ENCODE measurements around the gene KCNE2. TPM values are rescaled to one million over a fixed set of nuclear protein-coding genes. Genes with fewer than 3 reads are reported as not detected.
A peak's percentile ranks its signal among the peaks of the same experiment; 100 is the strongest.
"Not testable (repeated sequence)": the region's sequence is repeated elsewhere in the genome, so short reads cannot be mapped to it uniquely, and the experiment has no call there.

Gene KCNE2
- total and polyA plus RNA-seq, 5 experiments from 2014 or later: 0.24 to 0.67 TPM; not detected in 3

- H3K9me3 Mint-ChIP-seq: peaks cover 0 to 5% (median 0%) of the 10 kb centered on the region in 9 donors
- peaks cover 0 to 3% (median 0%) of the 10 kb centered on the region in 3 donors for H3K36me3 Mint-ChIP-seq
- no peak overlapping the region for H3K4me3 Mint-ChIP-seq
- peaks cover 11 to 40% (median 18%) of the 10 kb centered on the region in 5 donors for H3K27me3 Mint-ChIP-seq
- POLR2A ChIA-PET: interaction anchor here (0.7 kb wide), 1 partner anchor 514 kb away, joined by 4 read pairs; no protein-coding TSS in a partner anchor
- no peak overlapping the region for H3K27ac Mint-ChIP-seq
- DNase-seq (no peak), ATAC-seq (no peak)
- H3K4me1 Mint-ChIP-seq: peaks cover 5 to 17% (median 11%) of the 10 kb centered on the region in 4 donors
These were observed 5.9 kb upstream of the KCNE2 start for GRCh38 chr21:34357889-34358288.

- DNase-seq (no peak), ATAC-seq (no peak)
- H3K27me3 Mint-ChIP-seq: peaks cover 11 to 40% (median 18%) of the 10 kb centered on the region in 5 donors
- peaks cover 5 to 13% (median 10%) of the 10 kb centered on the region in 4 donors for H3K4me1 Mint-ChIP-seq
- POLR2A ChIA-PET: no interaction called here
- H3K27ac Mint-ChIP-seq: no peak overlapping the region
- no peak overlapping the region for H3K4me3 Mint-ChIP-seq
- H3K36me3 Mint-ChIP-seq: peaks cover 0 to 3% (median 0%) of the 10 kb centered on the region in 3 donors
- peaks cover 0 to 5% (median 0%) of the 10 kb centered on the region in 9 donors for H3K9me3 Mint-ChIP-seq
These were observed 4.9 kb upstream of the KCNE2 start for GRCh38 chr21:34358866-34359265.

GRCh38 chr21:34360488-34361241 lies 3.1 kb upstream of the KCNE2 start:
- Mint-ChIP-seq H3K4me1 (peaks cover 5 to 10% (median 7%) of the 10 kb centered on the region in 4 donors), H3K36me3 (no peaks in the 10 kb centered on the region), H3K27ac (no peak overlapping the region), H3K9me3 (peaks cover 0 to 5% (median 0%) of the 10 kb centered on the region in 9 donors), H3K4me3 (no peak overlapping the region), H3K27me3 (peaks cover 0 to 29% (median 15%) of the 10 kb centered on the region in 5 donors)
- ATAC-seq (no peak), DNase-seq (no peak)
- POLR2A ChIA-PET: no interaction called here

GRCh38 chr21:34362136-34362444 lies 1.7 kb upstream of the KCNE2 start:
- POLR2A ChIA-PET: no interaction called here
- peak overlapping the region in 1 of 10 donors; percentile 28 for H3K4me3 Mint-ChIP-seq
- no peak for DNase-seq
- peaks cover 0 to 5% (median 0%) of the 10 kb centered on the region in 9 donors for H3K9me3 Mint-ChIP-seq
- ATAC-seq: peak; percentile 27 to 31
- H3K27ac Mint-ChIP-seq: no peak overlapping the region
- peaks cover 0 to 24% (median 7%) of the 10 kb centered on the region in 5 donors for H3K27me3 Mint-ChIP-seq
- peaks cover 5 to 10% (median 7%) of the 10 kb centered on the region in 4 donors for H3K4me1 Mint-ChIP-seq
- H3K36me3 Mint-ChIP-seq: no peaks in the 10 kb centered on the region

GRCh38 chr21:34362670-34363069 lies 1.1 kb upstream of the KCNE2 start:
- H3K9me3 Mint-ChIP-seq: peaks cover 0 to 5% (median 0%) of the 10 kb centered on the region in 9 donors
- H3K36me3 Mint-ChIP-seq: no peaks in the 10 kb centered on the region
- no peak overlapping the region for H3K27ac Mint-ChIP-seq
- DNase-seq (no peak), ATAC-seq (no peak)
- H3K4me1 Mint-ChIP-seq: peaks cover 5 to 10% (median 7%) of the 10 kb centered on the region in 4 donors
- POLR2A ChIA-PET: interaction anchor here (0.7 kb wide), 1 partner anchor 1401 kb away, joined by 3 read pairs; no protein-coding TSS in a partner anchor
- peaks cover 0 to 24% (median 7%) of the 10 kb centered on the region in 5 donors for H3K27me3 Mint-ChIP-seq
- H3K4me3 Mint-ChIP-seq: no peak overlapping the region

GRCh38 chr21:34364921-34365320 lies 1.1 kb downstream of the KCNE2 start:
- DNase-seq: peak in 1 of 10 donors; percentile 24
- H3K27me3 Mint-ChIP-seq: peaks cover 3 to 19% (median 9%) of the 10 kb centered on the region in 5 donors
- ATAC-seq: no peak
- POLR2A ChIA-PET: no interaction called here
- no peaks in the 10 kb centered on the region for H3K36me3 Mint-ChIP-seq
- H3K9me3 Mint-ChIP-seq: no peaks in the 10 kb centered on the region
- H3K4me3 Mint-ChIP-seq: no peak overlapping the region
- peaks cover 5 to 10% (median 7%) of the 10 kb centered on the region in 4 donors for H3K4me1 Mint-ChIP-seq
- H3K27ac Mint-ChIP-seq: no peak overlapping the region

- POLR2A ChIA-PET: no interaction called here
- ATAC-seq (no peak), DNase-seq (no peak)
- Mint-ChIP-seq H3K9me3 (no peaks in the 10 kb centered on the region), H3K27me3 (peaks cover 3 to 19% (median 12%) of the 10 kb centered on the region in 5 donors), H3K4me1 (peaks cover 5 to 10% (median 7%) of the 10 kb centered on the region in 4 donors), H3K4me3 (no peak overlapping the region), H3K36me3 (no peaks in the 10 kb centered on the region), H3K27ac (no peak overlapping the region)
These were observed 2.0 kb downstream of the KCNE2 start for GRCh38 chr21:34365809-34366208.

- Mint-ChIP-seq H3K27ac (no peak overlapping the region), H3K9me3 (no peaks in the 10 kb centered on the region), H3K27me3 (peaks cover 0 to 12% (median 10%) of the 10 kb centered on the region in 5 donors), H3K4me1 (peaks cover 0 to 4% (median under 1%) of the 10 kb centered on the region in 4 donors), H3K36me3 (no peaks in the 10 kb centered on the region), H3K4me3 (no peak overlapping the region)
- POLR2A ChIA-PET: interaction anchor here (0.7 kb wide), 1 partner anchor 819 kb away, joined by 3 read pairs; no protein-coding TSS in a partner anchor
- peak in 8 of 10 donors; percentile 6 to 69 (median 36) for DNase-seq
- ATAC-seq: peak; percentile 85 to 90
These were observed 3.6 kb downstream of the KCNE2 start for GRCh38 chr21:34367320-34367935.

- H3K36me3 Mint-ChIP-seq: no peaks in the 10 kb centered on the region
- H3K4me3 Mint-ChIP-seq: no peak overlapping the region
- POLR2A ChIA-PET: no interaction called here
- no peak for DNase-seq
- peaks cover 0 to 3% (median 0%) of the 10 kb centered on the region in 4 donors for H3K4me1 Mint-ChIP-seq
- no peak overlapping the region for H3K27ac Mint-ChIP-seq
- no peaks in the 10 kb centered on the region for H3K9me3 Mint-ChIP-seq
- ATAC-seq: no peak
- H3K27me3 Mint-ChIP-seq: peaks cover 0 to 12% (median 10%) of the 10 kb centered on the region in 5 donors
These were observed 5.9 kb downstream of the KCNE2 start for GRCh38 chr21:34369741-34370140.

GRCh38 chr21:34372321-34372720 lies 8.5 kb downstream of the KCNE2 start:
- ATAC-seq: no peak
- Mint-ChIP-seq H3K4me1 (peaks cover 0 to 3% (median 0%) of the 10 kb centered on the region in 4 donors), H3K9me3 (no peaks in the 10 kb centered on the region), H3K4me3 (no peak overlapping the region), H3K27ac (no peak overlapping the region), H3K36me3 (no peaks in the 10 kb centered on the region), H3K27me3 (peaks cover 0 to 12% (median 10%) of the 10 kb centered on the region in 5 donors)
- no peak for DNase-seq
- POLR2A ChIA-PET: no interaction called here

GRCh38 chr21:34374462-34374861 lies 10.7 kb downstream of the KCNE2 start:
- H3K27ac Mint-ChIP-seq, H3K4me3 Mint-ChIP-seq, ATAC-seq, H3K27me3 Mint-ChIP-seq, POLR2A ChIA-PET, DNase-seq, H3K9me3 Mint-ChIP-seq, H3K36me3 Mint-ChIP-seq, H3K4me1 Mint-ChIP-seq: not testable (repeated sequence)

GRCh38 chr21:34374940-34375618 lies 11.3 kb downstream of the KCNE2 start, which contains the start of gene SMIM11:
Gene SMIM11, plus strand, starts transcription at chr21:34375507. Its CDS starts 3,998 bp downstream, at chr21:34379505.
- H3K4me3 Mint-ChIP-seq, H3K27ac Mint-ChIP-seq, H3K9me3 Mint-ChIP-seq, H3K27me3 Mint-ChIP-seq, POLR2A ChIA-PET, H3K4me1 Mint-ChIP-seq, H3K36me3 Mint-ChIP-seq, DNase-seq: not testable (repeated sequence)
- ATAC-seq: peak; percentile 94 to 97

GRCh38 chr21:34375619-34375972 lies 11.8 kb downstream of the KCNE2 start:
- H3K9me3 Mint-ChIP-seq, H3K4me3 Mint-ChIP-seq, POLR2A ChIA-PET, H3K4me1 Mint-ChIP-seq, H3K27me3 Mint-ChIP-seq, DNase-seq, H3K27ac Mint-ChIP-seq, H3K36me3 Mint-ChIP-seq: not testable (repeated sequence)
- ATAC-seq: peak; percentile 78 to 79
